Endothelial cell of umbilical vein (primary cell): Measurements from ENCODE around the gene TLR4. TPM values are rescaled to one million over a fixed set of nuclear protein-coding genes. Genes with fewer than 3 reads are reported as not detected.
A peak's percentile ranks its signal among the peaks of the same experiment; 100 is the strongest.

Source experiments
- BruUV-seq: library from RNA; stranded (reverse); fragments of 400-500 nt; replicated peaks from 2 replicates; lab custom pipeline; 2021; lab: Mats Ljungman, UMichigan
- CTCF ChIA-PET: fragments of 300-600, 350-600 bp; sonication (Branson Sonifier 250); formaldehyde crosslinking; loops from one replicate; lab custom pipeline; 2021; ENCODE audit warnings: antibody characterized with exemption, inconsistent platforms; lab: Charles Lee
- POLR2A ChIA-PET: fragments of 300-600, 350-600 bp; sonication (Branson Sonifier 250); formaldehyde crosslinking; loops from one replicate; lab custom pipeline; 2021; ENCODE audit warnings: antibody characterized with exemption, inconsistent platforms; lab: Charles Lee
- DNase-seq: peaks from one replicate; pipeline ENCODE4 v3.0.0-alpha.2; 2011; ENCODE audit warnings: low read depth, low spot score
- FAIRE-seq: peaks from 2 replicates; lab custom pipeline; 2011; peaks lifted over from hg19 to GRCh38; lab: Jason Lieb, UNC
- H2AFZ ChIP-seq: 2 replicates; pipeline ENCODE4 v1.6.0; 2012; ENCODE audit warnings: low read depth, low read length, control low read depth, inconsistent platforms
- H3K27ac ChIP-seq: 2 replicates; pipeline ENCODE4 v1.5.1; 2011; ENCODE audit warnings: low read depth, mild to moderate bottlenecking, control low read depth, low read length, moderate library complexity; ENCODE audit not compliant: insufficient read depth
- H3K27me3 ChIP-seq, 2 experiments: 2 replicates each; pipeline versions ENCODE4 v1.6.0 to v1.6.1; 2011; ENCODE audit warnings: low read length in 2 of 2, mixed read lengths in 1 of 2; ENCODE audit not compliant: control insufficient read depth in 2 of 2, insufficient read depth in 2 of 2
- H3K36me3 ChIP-seq, 2 experiments: 2 replicates in 1 of 2; 3 replicates in 1 of 2; pipeline ENCODE4 v1.5.1; 2011; ENCODE audit warnings: low read length in 2 of 2, mild to moderate bottlenecking in 1 of 2, moderate library complexity in 1 of 2; ENCODE audit not compliant: control insufficient read depth in 2 of 2, insufficient read depth in 2 of 2; ENCODE audit errors: extremely low read depth in 1 of 2
- H3K4me1 ChIP-seq: 3 replicates; pipeline ENCODE4 v1.5.1; 2011; ENCODE audit warnings: mild to moderate bottlenecking, low read length; ENCODE audit not compliant: control insufficient read depth, insufficient read depth; ENCODE audit errors: extremely low read depth
- H3K4me2 ChIP-seq: 2 replicates; pipeline ENCODE4 v1.6.1; 2011; ENCODE audit warnings: low read length, control low read depth, mixed read lengths; ENCODE audit not compliant: insufficient read depth
- H3K4me3 ChIP-seq, 3 experiments: fragments of 200-600 bp in 1 of 3; sonication (generic), shearing (Covaris generic) in 1 of 3; replicated peaks in 1 of 3; 2 replicates each; pipeline ENCODE4 v1.5.1; 2011 to 2016; ENCODE audit warnings: control low read depth in 3 of 3, low read length in 3 of 3, mild to moderate bottlenecking in 2 of 3, inconsistent platforms in 1 of 3, low read depth in 1 of 3, moderate library complexity in 1 of 3; ENCODE audit not compliant: insufficient read depth in 1 of 3
- H3K79me2 ChIP-seq: 2 replicates; pipeline ENCODE4 v1.6.0; 2012; ENCODE audit warnings: low read length, inconsistent platforms; ENCODE audit not compliant: control insufficient read depth, insufficient read depth
- H3K9ac ChIP-seq: replicated peaks from 2 replicates; pipeline ENCODE3; 2011; ENCODE audit warnings: low read length, control low read depth; ENCODE audit not compliant: insufficient read depth; ENCODE audit errors: extremely low read depth
- H3K9me1 ChIP-seq: replicated peaks from 3 replicates; pipeline ENCODE4 v1.6.0; 2011; ENCODE audit warnings: mild to moderate bottlenecking, low read length; ENCODE audit not compliant: control insufficient read depth, insufficient read depth; ENCODE audit errors: extremely low read depth
- H3K9me3 ChIP-seq: replicated peaks from 2 replicates; pipeline ENCODE4 v1.5.1; 2012; ENCODE audit warnings: low read length, inconsistent platforms; ENCODE audit not compliant: control insufficient read depth, insufficient read depth
- H4K20me1 ChIP-seq: replicated peaks from 2 replicates; pipeline ENCODE3; 2011; ENCODE audit warnings: mild to moderate bottlenecking, low read length; ENCODE audit not compliant: control insufficient read depth, insufficient read depth; ENCODE audit errors: extremely low read depth
- CTCF ChIP-seq, 2 donors: IDR thresholded peaks; 1 replicate in 1 of 2; 2 replicates in 1 of 2; pipeline ENCODE4 v1.5.1; 2011; ENCODE audit warnings: low read length in 2 of 2, mild to moderate bottlenecking in 2 of 2, moderate library complexity in 2 of 2, control low read depth in 1 of 2, inconsistent platforms in 1 of 2, low read depth in 1 of 2; ENCODE audit not compliant: insufficient read depth in 1 of 2; ENCODE audit errors: extremely low read depth in 1 of 2
- EZH2 ChIP-seq: IDR thresholded peaks from 2 replicates; pipeline ENCODE4 v1.6.1; 2012; ENCODE audit warnings: borderline replicate concordance, low read depth, mild to moderate bottlenecking, moderate library complexity, low read length, inconsistent platforms; ENCODE audit not compliant: severe bottlenecking
- FOS ChIP-seq: IDR thresholded peaks from 2 replicates; pipeline ENCODE4 v1.6.1; 2011; ENCODE audit warnings: mild to moderate bottlenecking, low read length, moderate library complexity, borderline replicate concordance; ENCODE audit not compliant: insufficient read depth
- GATA2 ChIP-seq: IDR thresholded peaks from 2 replicates; pipeline ENCODE4 v1.7.0; 2011; ENCODE audit warnings: low read depth, mild to moderate bottlenecking, moderate library complexity, mixed read lengths, low read length; ENCODE audit not compliant: insufficient read length, insufficient read depth
- JUN ChIP-seq: IDR thresholded peaks from 2 replicates; pipeline ENCODE4 v1.6.1; 2011; ENCODE audit warnings: borderline replicate concordance, low read depth; ENCODE audit not compliant: insufficient read length, insufficient read depth
- MAX ChIP-seq: IDR thresholded peaks from 2 replicates; pipeline ENCODE4 v1.6.1; 2011; ENCODE audit not compliant: insufficient read depth, insufficient read length
- MYC ChIP-seq: IDR thresholded peaks from one replicate; pipeline ENCODE4 v1.6.1; 2011; ENCODE audit warnings: mild to moderate bottlenecking, low read depth, low read length
- POLR2A ChIP-seq: IDR thresholded peaks from 2 replicates; pipeline ENCODE4 v1.6.1; 2012; ENCODE audit warnings: low read depth, mild to moderate bottlenecking, control low read depth, low read length
- POLR2AphosphoS5 ChIP-seq: IDR thresholded peaks from 2 replicates; pipeline ENCODE4 v1.6.1; 2012; ENCODE audit warnings: low read depth, mild to moderate bottlenecking, control low read depth, low read length, moderate library complexity; ENCODE audit not compliant: insufficient read depth
- dilution Hi-C: fragments of 300-500 bp; cut with MboI; formaldehyde crosslinking; loops from one replicate; pipeline ENCODE4 v1.15.0; 2019; ENCODE audit warnings: low sequenced_read_pairs; ENCODE audit not compliant: extremely low pct_ligation_motif_present
- intact Hi-C: fragments of 100-400 bp; cut with micrococcal nuclease; formaldehyde crosslinking; loops from one replicate; pipeline ENCODE4 v1.10.0; 2022
- polyA plus RNA-seq, 4 experiments: library from polyadenylated mRNA; depleted of rRNA in 3 of 4; stranded (reverse) in 3 of 4; unstranded in 1 of 4; fragments of >200 nt; gene quantifications; 2 replicates each; pipeline versions ENCODE4 v1.2.1 to v1.2.3, GENCODE V29; 2011 to 2012; ENCODE audit warnings: missing spikeins in 1 of 4
- total RNA-seq: library from RNA; stranded (reverse); gene quantifications from 2 replicates; pipeline ENCODE4 v1.2.3, GENCODE V29; 2021

TLR4 gene
- total and polyA plus RNA-seq, 2 donors (not counting 3 experiments of a cell fraction or from before 2014, with no cell fraction given): 18.2 to 38.6 TPM

GRCh38 chr9:117677572-117677971, 26.6 kb upstream of the TLR4 start:
- peak overlapping the region; percentile 100 for H3K4me2 ChIP-seq
- no peak overlapping the region for H3K4me3 ChIP-seq
- no peak overlapping the region for H3K27ac ChIP-seq
- BruUV-seq: no TSS peak
- intact Hi-C loops (loop anchor here (1.0 to 10.0 kb wide), 4 partner anchors 33 to 847 kb away; no protein-coding TSS in a partner anchor), dilution Hi-C loops (no loop called here)
- DNase-seq: peak; percentile 94
- no peak for TF ChIP-seq GATA2
- no peak for TF ChIP-seq POLR2AphosphoS5
- no peak for TF ChIP-seq POLR2A
- peak; percentile 7 for TF ChIP-seq JUN
- TF ChIP-seq EZH2: no peak
- TF ChIP-seq FOS: no peak
- TF ChIP-seq MYC: no peak
- no peak for TF ChIP-seq CTCF (IDR thresholded peaks at IDR 0.05; ENCODE audit: extremely low read depth in 1 of 2, insufficient read depth in 1 of 2, low read depth in 1 of 2, low read length in 2 of 2)
- peak; percentile 72 for TF ChIP-seq MAX
- no peak overlapping the region for H2AFZ ChIP-seq
- H3K4me1 ChIP-seq: peaks cover 40% of the 10 kb centered on the region
- no peaks in the 10 kb centered on the region for H3K9me3 ChIP-seq
- POLR2A ChIA-PET: interaction anchor here (1.4 to 2.8 kb wide), 2 partner anchors 15 to 27 kb away, joined by 3 to 10 read pairs; partner anchors contain the start of gene TLR4
- no peaks in the 10 kb centered on the region for H3K36me3 ChIP-seq
- H3K9me1 ChIP-seq: no peaks in the 10 kb centered on the region
- H3K79me2 ChIP-seq: no peaks in the 10 kb centered on the region
- H3K27me3 ChIP-seq: no peaks in the 10 kb centered on the region
- FAIRE-seq: peak; percentile 81
- CTCF ChIA-PET: interaction anchor here (1.0 to 3.3 kb wide), 13 partner anchors 14 to 108 kb away, joined by 3 to 27 read pairs (median 6); partner anchors contain the start of gene TLR4
- peak overlapping the region; percentile 3 for H3K9ac ChIP-seq
- no peaks in the 10 kb centered on the region for H4K20me1 ChIP-seq
